ENCODE results near the gene CFAP46.

DNA sequence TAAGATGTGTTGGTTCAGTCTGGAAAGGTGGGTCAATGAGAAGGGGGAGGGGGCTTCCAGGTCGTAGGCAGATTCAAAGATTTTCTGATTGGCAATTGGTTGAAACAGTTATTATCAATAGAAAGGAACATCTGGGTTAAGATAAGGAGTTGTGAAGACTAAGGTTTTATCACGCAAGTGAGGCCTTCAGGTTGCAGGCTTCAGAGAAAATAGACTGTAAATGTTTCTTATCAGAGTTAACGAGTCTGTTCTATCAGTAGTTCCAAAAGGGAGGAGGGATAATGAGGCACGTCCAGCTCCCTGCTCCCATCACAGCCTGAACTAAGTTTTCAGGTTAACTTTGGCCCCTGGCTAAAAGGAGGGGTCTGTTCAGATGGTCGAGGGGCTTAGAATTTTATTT lies 11.1 kb upstream of the CFAP46 start:
- no peak for TF ChIP-seq EP300 (IDR thresholded peaks at IDR 0.05)
- TF ChIP-seq, protein P1, sequence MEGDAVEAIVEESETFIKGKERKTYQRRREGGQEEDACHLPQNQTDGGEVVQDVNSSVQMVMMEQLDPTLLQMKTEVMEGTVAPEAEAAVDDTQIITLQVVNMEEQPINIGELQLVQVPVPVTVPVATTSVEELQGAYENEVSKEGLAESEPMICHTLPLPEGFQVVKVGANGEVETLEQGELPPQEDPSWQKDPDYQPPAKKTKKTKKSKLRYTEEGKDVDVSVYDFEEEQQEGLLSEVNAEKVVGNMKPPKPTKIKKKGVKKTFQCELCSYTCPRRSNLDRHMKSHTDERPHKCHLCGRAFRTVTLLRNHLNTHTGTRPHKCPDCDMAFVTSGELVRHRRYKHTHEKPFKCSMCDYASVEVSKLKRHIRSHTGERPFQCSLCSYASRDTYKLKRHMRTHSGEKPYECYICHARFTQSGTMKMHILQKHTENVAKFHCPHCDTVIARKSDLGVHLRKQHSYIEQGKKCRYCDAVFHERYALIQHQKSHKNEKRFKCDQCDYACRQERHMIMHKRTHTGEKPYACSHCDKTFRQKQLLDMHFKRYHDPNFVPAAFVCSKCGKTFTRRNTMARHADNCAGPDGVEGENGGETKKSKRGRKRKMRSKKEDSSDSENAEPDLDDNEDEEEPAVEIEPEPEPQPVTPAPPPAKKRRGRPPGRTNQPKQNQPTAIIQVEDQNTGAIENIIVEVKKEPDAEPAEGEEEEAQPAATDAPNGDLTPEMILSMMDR (IDR thresholded peaks at IDR 0.05) = no peak

All from upper lobe of left lung (tissue), 4 donors.